NCI-H526 (cell line): Measurements from ENCODE around the gene CSK.
A peak's percentile ranks its signal among the peaks of the same experiment; 100 is the strongest.

Experiments
- DNase-seq, 2 experiments: peaks; one replicate each; lab custom pipeline; 2025; lab: John Stamatoyannopoulos, UW

The CSK gene

DNA sequence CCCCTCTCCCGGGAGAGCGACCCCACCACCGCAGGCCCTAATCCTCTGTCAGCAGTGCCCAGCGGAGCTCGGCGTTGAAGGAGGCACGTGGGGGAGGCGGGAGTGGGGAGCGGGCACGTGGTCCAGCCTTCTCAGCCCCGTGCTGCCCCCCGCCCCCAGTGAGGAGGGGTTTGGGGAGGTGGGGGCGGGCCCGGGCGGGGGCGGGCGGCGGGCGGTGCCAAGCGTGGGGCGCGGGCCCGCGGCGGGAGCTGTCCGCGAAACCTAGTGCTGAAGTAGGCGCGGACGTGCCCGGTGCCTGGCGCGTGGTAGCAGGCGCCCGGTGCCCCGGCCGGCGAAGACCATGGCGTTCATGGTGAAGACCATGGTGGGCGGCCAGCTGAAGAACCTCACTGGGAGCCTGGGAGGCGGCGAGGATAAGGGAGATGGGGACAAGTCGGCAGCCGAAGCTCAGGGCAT, 44.5 kb downstream of the CSK start, which contains the start of gene CPLX3:
Gene CPLX3, plus strand, starts transcription at position 264 of the 456 bp plus-strand sequence. Its CDS starts 77 bp downstream, at position 341.
- no peak for DNase-seq

DNA sequence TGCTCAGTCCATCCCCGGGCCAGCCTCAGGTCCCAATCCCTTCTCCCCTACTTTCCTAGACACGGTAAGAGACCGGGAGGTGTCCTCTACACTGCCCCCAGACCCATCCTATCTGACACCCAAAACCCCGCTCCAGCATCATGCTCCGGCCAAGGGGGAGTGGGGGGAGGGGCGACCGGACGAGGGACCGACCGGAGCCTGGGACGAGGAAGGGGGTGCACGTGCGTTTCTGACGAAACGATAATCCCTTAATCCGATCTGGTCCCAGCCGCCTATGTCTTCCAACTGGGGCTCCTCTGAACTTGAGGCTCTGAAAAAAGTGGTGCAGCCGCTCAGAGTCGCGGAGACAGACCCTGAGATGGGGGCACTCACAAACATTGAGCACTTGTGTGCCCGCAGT, 45.0 kb downstream of the CSK start:
- DNase-seq = no peak

DNA sequence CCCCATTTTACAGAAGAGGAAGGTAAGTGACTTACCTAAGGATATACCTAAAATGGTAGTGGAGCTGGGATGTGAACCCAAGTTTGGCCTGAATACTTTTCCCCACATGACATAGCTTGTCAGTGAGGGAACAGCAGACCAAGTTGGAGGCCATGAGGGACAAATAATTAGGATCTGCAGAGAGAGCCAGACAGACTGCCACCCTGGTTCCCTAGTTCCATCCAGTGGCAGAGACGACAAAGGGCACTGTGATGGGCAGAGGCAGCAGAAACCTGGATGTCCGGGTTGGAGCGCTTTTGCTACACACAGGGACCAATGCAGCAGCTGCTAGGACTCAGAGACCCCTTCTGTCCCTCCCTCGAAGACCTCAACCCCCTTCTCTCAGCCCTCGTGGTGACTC, 45.7 kb downstream of the CSK start:
- no peak for DNase-seq

DNA sequence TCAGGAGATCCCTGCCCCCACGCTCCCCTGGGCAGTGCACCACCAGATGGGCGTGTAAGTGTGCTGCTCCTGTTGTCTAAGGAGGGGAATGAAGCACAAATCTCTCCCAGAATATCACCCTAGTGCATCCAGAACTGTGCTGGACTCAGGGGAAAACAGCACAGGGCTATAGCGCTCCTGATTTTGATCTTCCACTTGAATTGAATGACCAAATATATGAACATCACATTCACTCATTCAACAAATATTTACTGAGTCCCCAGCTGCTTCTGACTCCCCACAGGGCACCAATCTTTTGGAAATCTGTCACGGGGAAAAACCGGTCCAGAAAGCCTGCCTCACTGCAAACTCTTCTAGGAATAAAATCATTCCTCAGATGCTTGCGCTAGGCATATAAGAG, 47.0 kb downstream of the CSK start:
- no peak for DNase-seq

DNA sequence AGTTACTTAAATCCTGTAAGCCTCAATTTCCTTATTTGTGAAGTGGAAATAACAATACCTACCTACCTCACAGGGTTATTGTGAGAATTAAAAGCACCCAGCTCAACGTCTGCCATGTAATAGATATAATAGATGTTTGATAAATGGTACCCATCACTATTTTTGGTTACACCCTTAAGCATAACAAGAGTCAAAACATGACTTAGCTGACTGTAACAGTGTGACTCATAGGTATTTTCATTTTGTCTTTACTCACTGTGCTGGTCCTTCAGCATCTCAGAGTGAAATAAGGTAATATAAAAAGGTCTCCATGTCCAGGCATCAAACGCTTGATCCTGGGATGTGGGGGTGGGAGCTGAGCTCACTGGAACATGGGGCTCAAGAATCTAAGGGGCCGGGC, 47.6 kb downstream of the CSK start:
- no peak for DNase-seq

DNA sequence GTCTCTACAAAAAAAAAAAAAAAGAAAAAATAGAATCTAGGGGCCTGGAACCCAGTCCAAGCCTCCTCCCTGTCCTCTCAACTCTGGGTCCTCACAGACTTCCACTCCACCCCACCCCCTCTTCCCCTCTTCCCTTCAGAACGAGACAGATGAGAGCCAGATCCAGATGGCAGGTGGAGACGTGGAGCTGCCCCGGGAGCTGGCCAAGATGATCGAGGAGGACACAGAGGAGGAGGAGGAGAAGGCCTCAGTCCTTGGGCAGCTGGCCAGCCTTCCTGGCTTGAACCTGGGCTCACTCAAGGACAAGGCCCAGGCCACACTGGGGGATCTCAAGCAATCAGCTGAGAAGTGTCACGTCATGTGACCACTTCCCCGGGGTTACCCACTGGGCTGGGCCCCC, 48.1 kb downstream of the CSK start:
- no peak for DNase-seq

DNA sequence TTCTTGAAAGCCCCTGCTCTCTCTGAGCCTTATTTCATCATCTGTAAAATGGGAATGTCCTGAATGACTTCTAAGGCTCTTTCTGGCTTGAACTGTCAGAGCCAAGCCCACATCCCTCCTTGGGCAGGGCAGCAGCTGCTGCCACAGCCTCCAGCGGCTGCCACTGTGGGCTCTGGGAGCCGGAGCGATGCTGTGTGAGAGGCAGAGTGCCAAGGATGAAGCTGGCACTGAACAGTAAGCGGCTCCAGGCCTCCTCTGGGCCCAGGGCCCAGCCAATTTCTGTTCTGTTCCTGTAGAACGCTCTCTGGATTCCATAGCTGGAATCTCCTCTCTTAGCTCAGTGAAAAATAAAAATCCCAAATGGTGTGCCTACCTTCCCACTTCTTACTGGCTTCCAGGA, 49.0 kb downstream of the CSK start:
- DNase-seq = no peak

DNA sequence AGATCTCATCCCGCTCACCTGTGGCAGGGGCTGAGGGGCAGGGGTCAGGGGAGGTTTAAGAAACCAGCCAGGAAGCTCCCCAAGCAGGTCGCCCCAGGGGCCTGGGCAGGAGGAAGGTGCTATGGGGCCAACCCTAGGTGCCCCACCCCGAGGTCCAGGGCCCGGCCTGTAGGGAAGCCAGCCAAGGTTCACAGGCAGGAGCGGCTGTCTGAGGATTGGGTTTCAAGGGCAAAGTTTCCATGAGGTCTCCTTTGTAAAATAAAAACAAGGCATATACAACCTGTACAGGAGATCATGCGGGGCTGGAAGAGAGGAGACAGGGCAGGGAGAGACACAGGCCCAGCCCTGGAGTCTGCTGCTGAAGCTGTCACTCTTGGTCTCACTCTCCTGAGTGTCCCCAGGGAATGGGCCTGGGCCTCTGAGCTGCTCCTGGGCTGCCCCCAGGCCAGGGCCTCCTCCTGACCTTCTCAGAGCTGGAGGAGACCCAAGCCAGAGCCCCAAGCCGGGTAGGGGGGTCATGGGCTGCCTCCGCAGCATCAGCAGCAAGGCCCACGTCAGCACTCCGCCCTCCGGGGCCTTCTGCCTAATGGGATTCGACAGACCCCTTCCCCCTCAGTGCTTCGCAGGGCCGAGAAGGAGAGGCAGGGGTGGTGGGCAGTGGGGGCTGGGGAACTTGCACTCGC, 50.1 kb downstream of the CSK start:
- peak in 1 of 2 experiments; percentile 21 for DNase-seq

DNA sequence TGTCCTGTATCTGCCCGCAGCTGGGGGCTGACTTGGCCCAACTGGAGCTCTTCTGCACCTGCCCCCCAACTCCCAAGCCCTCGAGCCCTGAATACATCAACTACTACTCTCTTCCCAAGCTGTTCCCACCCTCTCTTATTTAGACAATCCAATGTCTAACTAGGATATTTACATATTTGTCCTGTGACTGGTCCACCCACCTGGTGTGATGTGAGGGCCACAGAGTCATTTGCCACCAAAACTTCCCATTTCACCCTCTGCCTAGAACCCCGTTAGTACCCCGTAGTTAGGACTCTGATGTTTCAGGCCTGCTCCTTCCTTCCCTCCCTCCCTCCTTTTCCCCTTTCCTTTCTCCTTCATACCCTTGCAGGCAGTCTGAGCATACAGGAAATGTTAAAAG, 50.9 kb downstream of the CSK start:
- DNase-seq = peak in 1 of 2 experiments; percentile 24

DNA sequence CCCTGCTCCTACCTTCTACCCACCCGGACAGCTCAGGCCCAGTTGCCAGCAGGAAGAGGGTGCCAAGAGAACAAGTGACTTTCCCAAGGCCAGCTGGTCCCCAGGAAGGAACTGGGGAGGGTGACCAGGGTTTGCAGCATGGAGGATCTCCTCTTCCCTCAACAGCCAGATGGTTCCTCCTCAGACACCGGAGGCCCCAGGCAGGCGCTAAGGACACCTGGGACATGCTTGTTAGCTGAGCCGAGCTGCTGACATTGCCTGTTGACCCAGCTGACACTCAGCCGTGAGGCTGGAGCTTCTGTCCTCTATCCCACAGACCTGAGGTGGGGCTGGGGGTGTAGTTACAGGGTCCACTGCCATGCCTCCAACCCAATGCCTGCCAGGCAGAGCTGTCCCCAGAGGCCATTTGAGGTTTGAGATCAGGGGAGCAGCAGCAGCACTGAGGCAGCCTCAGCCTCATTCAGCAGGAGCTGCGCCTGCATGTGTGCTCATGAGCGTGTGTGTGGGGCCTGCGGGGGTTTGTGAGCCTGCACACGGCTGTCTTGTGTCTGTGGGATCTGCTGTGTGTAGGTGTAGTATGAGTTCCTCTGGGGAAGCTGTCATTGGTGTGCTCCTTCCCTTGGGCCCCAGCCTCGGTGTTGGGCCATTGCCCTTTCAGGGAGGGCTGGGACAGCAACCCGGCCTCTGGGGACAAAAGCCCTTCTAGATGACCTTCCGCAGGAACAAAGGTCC, 51.7 kb downstream of the CSK start:
- no peak for DNase-seq

DNA sequence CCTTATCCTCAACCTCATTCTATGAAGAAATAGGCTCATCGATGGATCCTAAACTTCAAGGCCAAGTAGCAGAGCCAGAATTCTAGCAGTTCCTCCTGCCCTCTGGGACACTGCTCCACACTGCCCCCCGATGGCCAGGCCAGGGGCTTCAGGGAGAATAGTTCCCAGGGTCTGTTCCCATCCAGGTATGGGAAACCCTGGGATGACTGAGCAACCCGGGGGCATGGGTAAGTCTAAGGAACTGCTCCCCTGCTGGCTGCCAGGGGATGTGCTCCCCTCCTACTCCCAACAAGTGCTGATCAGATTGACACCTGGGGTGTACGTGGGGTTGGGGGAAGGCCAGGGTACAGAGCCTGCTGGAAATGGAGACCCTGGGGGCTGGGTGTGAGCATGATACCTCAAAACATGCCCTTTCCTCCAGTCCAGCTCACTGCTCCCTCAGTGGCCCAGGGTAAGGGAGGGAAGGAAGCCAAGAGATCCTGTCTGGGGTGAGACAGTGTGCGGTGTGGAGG, 53.5 kb downstream of the CSK start:
- peak; percentile 75 to 91 for DNase-seq

DNA sequence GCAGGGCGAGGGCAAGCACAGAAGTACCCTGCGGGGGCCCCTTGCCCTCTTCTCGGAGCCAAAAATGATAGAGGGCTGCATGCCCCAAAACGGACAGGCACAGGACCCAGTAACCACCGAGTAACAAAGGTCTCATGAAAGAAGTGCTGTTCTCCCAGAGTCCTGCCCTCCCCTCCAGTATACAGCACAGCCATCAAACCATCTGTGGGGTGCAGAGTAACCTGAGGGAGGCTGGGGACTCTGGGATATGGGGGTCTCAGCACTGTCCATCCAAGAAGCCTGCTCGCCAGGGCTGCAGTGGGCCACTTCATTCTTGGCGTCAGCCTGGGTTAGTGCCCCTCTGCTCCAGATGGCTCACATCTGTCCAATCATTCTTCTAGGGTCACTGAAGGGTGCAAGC, 55.0 kb downstream of the CSK start:
- no peak for DNase-seq

DNA sequence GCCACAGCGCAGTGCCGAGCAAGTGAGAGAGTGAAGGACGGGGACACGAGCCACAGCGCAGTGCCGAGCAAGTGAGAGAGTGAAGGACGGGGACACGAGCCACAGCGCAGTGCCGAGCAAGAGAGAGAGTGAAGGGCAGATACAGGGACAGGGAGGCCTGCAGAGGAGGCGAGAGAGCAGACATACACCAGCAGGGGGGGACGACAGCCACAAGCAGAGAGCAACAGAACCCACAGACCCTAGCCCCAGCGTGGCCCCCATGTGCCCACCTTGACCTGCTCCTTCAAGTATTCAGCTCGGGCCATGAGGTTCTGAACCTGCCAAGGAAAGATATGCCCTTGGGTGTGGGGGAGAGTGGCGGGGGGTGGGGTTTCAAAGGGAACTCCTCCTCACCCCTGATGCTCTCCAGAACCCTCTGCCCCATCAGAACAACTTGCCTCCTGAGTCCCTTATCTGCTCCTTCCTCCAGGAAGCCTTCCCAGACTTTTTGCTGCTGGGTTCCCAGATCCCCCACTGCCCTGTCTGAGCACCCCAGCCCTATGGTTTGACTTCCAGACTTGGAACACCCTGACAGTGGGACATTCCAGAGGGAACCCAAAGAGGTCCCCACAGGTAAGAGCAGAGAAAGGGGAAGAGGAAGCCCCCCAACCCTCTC, 55.7 kb downstream of the CSK start:
- no peak for DNase-seq

DNA sequence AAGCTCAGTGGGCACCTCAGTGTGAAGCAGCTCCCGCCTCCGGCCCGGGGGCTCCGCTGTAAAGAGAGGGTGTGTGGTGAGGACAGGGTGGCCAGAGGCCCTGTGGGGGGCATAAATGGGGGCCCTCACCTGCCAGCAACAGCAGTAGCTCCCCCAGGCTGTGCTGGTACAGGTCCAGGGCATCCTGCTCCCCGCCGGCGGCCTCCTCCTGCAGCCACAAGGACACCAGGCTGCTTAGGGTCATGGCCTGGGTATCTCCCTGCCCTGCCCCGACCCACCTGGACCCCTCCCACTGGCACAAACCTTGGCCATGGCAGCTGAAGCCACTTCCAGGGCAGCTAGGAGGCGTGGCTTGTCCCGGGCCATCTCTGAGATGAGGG, 56.2 kb downstream of the CSK start:
- DNase-seq = no peak

DNA sequence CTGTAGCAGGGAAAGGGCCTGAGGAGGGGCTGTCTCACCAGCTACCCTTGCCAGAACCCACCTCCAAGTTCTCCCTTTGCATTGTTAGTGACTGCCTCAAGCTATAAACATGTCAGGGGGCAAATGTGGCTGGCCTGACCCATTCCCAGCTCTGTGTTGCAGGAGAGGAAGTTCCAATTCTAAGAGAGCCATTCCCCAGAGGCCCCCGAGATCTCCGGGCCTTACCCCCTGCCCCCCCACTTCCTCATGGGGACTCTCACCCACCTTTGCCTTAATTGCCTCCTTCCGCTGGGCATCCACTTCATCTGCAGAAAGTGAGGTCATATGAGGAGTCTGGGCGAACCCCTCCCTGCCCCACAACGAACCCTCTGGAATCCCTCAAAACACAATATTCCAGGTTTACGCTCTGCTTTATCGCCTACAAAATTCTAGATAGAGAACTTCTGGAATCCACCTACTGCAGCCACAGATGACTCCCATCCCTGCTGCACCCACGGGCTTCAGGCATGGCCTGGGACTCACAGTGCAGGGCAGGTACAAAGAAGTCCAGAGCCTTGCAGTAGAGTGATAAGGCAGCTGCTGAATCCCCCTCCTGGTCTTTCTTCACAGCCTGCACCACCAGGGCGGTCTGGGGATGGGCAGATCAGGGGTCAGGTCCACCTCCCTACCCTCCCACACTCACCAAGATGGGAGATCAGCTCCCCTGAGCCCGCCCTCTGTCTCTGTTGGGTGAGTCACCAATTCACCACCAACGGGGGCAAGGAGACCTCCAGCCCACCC, 57.1 kb downstream of the CSK start:
- DNase-seq = no peak

DNA sequence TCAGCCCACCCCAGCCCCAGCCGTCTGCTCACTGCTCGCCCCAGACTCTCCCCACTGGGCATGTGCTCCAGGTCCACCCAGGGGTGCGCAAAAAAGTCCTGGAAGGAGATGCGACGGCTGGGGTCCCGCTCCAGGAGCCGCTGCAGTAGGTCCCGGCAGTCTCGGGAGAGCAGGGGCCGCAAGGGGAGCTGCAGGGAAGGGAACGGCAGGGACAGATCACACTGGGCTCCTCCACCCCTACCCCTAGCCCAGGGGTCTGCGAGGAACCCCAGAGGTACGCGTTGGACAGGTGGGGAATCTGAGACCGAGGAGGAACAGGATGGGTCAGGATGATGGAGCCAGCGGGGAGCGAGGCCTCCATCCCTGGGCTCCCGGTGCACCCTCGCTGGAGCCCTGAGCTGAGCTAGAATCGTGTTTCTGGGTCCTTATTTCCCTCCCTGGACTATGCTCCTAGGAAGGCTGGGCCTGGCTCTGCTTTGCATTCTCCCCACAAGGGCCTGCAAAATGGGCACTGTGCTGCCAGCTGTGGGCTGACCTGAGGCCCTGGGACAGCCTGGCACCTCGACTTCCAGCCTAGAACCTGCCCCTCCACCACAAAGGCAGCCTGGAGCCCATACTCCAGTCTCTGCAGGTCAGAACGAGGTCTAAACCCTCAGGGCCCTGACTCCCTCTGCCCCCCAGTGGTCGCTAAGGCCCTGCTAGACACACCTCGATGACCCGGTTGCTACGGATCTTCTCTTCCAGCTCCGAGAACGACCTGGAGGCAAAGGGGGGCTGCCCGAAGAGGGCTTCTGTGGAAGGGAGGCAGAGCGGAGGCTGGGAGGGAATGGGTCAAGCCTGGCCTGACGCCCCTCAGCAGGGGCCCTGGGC, 57.9 kb downstream of the CSK start:
- no peak for DNase-seq

DNA sequence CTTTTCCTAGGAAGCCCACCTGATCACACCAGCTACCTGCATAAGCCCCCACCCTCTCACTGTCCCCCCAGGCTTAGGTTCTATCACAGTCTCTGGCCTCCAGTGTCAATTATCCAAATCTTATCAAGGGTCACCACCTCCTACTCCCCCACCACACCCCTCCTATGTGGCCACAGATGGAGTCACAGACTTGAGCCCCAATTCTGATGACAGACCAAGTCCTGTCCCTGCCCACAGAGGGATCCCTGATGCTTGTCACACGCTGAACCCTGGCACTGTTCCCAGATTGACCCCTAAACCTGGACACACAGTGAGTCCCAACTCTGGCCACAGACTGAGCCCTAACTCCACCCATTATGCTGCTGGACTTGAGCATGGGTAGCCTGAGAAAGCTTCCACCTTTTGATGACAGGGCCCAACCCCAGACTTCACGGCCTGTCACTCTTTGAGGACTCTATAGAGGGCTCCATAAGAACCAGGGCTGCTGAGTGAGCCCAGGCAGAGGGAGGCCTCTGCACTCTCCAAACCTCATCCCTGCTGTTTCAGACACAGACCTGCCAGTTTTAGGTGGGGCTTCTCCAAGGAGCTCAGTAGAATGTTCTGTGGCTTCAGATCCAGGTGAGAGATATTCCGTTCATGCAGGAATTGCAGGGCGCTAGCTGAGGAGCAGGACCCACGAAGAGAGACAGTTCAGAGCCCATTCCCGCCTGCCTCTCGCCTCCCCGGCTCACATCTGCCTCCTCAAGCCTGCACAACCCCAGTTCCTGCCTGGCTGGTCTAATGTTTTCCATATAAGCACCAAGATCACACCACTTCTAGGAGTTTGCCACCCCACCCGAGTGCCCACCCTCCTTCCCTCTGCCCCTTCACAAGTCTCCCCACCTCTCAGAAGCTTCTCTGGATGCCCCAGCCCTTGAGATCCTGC, 59.2 kb downstream of the CSK start:
- no peak for DNase-seq

DNA sequence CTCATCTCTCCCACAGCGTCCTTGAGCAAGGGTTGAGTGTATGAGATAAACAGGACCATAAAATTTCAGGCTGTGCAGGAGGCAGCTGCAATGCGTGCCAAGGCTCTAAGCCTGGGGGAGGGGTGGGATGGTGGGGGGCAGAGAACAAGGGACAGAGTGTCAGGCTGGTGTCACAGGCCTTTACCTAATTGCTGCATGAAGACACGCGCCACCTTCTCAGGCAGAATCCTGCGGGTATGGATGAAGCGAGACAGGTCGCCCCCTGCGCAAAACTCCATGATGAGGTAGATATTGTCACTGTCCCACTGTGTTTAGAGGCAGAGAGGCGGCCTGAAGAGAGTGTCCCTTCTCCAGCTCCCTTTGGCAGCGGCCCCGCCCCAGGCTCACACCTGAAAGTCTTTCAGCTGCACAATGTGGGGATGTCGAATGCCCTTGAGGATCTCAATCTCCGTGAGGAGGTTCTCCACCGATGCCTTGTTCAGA, 60.1 kb downstream of the CSK start:
- DNase-seq = no peak

DNA sequence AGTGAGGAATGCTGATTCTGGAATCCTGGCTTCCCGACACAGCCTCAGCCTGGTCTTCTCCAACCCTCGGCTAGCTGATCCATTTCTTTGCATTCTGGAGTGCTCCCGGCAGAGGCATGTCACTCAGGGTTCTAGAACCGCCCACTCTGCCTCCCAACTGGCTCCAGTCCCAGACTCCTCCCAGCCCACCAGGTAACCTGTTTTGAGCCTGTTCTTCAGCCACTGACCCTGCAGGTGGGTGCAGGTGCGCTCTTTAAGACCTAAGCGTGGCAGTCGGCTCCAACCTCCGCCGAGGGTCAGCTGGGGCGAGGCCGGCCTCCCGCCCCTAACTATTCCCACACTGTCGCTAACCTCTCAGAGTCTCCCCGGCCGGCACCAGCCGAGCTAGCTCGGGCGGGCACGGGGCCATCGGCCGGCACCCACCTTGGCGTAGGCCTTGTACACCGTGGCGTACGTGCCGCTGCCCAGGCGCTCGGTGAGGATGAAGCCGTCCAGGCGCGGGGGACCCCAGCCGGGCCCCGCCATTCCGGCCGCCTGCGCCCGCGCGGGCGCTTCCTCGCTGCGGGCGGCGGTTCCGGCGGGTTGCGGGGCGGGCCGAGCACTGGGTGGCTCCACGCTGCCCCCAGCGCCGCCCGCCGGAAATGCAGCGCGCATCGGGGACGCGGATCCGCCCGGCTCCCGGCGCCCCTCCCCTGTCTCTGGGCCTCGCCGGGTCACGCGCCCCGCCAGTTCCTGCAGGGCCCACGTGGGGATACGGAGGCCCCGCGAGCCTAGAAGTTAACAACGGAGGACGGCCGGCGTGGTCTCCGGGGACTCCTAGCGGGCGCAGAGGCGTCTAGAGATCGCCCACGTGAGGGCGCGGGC, 60.9 kb downstream of the CSK start, which contains the start of gene ULK3:
Gene ULK3, minus strand, starts transcription at position 576 of the 864 bp plus-strand sequence. Its CDS starts 51 bp downstream, at position 525.
- peak; percentile 87 to 96 for DNase-seq
